GM12891 (cell line): ENCODE results near the gene FIBP.

Experiments
- POLR2A ChIP-seq: IDR thresholded peaks from 2 replicates; pipeline ENCODE4 v1.6.1; 2011; ENCODE audit warnings: low read depth, low read length, control low read depth
- POLR2AphosphoS5 ChIP-seq: IDR thresholded peaks from 2 replicates; pipeline ENCODE4 v1.6.1; 2011; ENCODE audit warnings: low read depth, low read length, control low read depth
- TAF1 ChIP-seq: IDR thresholded peaks from 2 replicates; pipeline ENCODE4 v1.6.1; 2011; ENCODE audit warnings: low read depth, low read length, control low read depth

- TF ChIP-seq POLR2A (peak; percentile 27; the same call in 1 of the 2 replicates), POLR2AphosphoS5 (peak; percentile 76), TAF1 (peak; percentile 10; the same call in 1 of the 2 replicates)
Observed at GRCh38 chr11:65851811-65852507, 36.3 kb downstream of the FIBP start.
